ENCODE results near the gene TFAP2A.

GRCh38 chr6:10441004-10441654 lies 26.3 kb upstream of the TFAP2A start:
- TF ChIP-seq CTCF (IDR thresholded peaks at IDR 0.05) = no peak
- no peak for TF ChIP-seq POLR2AphosphoS5 (IDR thresholded peaks at IDR 0.05)
